ENCODE results near the gene DOK5. TPM values are rescaled to one million over a fixed set of nuclear protein-coding genes. Genes with fewer than 3 reads are reported as not detected.

DOK5 gene
- total RNA-seq, 1 donor from 2014 or later = not detected

GRCh38 chr20:54678253-54678652, 202.9 kb downstream of the DOK5 start:
- H3K27ac ChIP-seq = no peak overlapping the region
- no peaks in the 10 kb centered on the region for H3K36me3 ChIP-seq
- no peak overlapping the region for H3K4me3 ChIP-seq
- H3K4me1 ChIP-seq = no peaks in the 10 kb centered on the region
- TF ChIP-seq, protein P1, sequence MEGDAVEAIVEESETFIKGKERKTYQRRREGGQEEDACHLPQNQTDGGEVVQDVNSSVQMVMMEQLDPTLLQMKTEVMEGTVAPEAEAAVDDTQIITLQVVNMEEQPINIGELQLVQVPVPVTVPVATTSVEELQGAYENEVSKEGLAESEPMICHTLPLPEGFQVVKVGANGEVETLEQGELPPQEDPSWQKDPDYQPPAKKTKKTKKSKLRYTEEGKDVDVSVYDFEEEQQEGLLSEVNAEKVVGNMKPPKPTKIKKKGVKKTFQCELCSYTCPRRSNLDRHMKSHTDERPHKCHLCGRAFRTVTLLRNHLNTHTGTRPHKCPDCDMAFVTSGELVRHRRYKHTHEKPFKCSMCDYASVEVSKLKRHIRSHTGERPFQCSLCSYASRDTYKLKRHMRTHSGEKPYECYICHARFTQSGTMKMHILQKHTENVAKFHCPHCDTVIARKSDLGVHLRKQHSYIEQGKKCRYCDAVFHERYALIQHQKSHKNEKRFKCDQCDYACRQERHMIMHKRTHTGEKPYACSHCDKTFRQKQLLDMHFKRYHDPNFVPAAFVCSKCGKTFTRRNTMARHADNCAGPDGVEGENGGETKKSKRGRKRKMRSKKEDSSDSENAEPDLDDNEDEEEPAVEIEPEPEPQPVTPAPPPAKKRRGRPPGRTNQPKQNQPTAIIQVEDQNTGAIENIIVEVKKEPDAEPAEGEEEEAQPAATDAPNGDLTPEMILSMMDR (IDR thresholded peaks at IDR 0.05) = no peak
- intact Hi-C loops (cut with DNase I) = no loop called here
- no peaks in the 10 kb centered on the region for H3K9me3 ChIP-seq
- DNase-seq (ENCODE audit: low spot score in 2 of 2) = no peak
- H3K27me3 ChIP-seq = no peaks in the 10 kb centered on the region

DNA sequence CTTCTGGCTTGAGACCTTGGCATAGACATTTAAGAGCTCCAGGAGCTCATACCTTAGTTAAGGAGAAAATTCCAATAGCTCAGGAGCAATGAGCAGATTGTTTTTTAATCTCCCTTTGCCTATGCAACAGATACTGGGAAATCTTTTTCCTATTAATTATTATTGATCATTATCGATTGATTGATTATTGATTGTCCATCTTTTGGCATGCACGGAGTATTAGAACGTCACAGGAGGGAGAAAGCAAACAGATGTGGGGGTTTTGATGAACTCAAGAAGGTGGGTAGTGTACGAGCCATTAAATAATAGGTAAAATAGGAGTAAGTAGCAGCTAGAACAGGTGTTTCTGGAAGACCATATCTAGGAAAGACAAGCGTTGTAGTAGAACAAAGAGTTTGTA, 205.0 kb downstream of the DOK5 start:
- Histone ChIP-seq H3K27me3 (no peaks in the 10 kb centered on the region), H3K27ac (no peak overlapping the region), H3K9me3 (no peaks in the 10 kb centered on the region), H3K36me3 (no peaks in the 10 kb centered on the region), H3K4me3 (no peak overlapping the region), H3K4me1 (no peaks in the 10 kb centered on the region)
- intact Hi-C loops (cut with DNase I) = no loop called here
- DNase-seq (ENCODE audit: low spot score in 2 of 2) = no peak
- TF ChIP-seq, protein P1 (IDR thresholded peaks at IDR 0.05) = no peak

DNA sequence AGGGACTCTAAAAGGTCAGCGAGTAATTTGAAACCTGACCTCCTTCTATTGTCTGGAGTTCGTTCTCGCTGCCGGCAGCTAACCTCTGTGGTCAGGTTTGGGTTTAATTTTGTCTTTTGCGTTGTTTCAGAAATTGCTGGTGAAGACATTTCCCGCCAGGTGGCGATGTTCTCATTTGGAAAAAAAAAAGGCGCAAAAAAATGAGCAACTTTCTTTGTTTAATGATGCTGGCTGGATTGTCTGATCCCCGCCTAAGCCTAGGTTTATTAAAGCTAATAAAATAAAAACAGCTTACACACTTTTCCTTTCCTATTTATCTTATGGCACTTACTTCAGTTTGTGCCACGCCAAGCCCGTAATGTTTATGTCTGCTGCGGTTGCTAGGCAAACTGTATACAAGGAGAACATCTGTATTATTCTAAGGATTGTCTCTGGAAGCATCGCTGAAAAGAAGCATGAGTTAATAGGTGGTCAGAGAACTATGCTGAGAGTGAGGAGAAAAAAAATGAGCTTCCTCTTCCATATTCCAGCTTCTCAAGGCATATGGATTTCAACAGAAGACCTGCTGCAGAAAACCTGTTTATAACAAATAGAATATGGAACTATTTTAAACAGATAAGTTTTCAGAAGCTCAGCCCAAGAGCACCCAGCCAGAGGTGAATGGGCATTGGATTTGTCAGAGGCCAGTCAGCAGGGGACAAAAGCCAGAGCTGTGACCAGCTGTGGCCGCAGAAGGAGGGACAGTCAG, 205.7 kb downstream of the DOK5 start:
- TF ChIP-seq, protein P1 (IDR thresholded peaks at IDR 0.05) = peak in 2 of 3 experiments; percentile 34 to 46

DNA sequence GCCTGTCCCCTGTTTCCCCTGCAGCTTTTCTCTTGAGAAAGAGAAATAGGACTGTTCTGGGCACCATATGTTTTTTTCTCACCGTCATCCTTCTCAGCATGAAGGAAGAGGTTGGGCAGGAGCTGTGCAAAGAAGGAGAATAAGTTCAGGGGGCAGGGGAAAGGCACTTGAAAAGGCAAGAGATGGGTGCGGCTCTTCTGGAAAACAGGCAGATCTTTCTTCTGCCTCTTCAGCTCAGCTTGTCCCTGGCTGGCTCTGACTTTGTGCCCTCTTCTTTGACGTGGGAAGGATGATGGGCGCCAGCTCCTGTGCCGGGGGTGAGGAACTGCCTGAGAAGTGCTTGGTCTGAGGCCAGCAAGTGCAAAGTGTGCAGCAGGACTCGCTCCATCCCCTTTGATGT, 206.5 kb downstream of the DOK5 start:
- TF ChIP-seq, protein P1 (IDR thresholded peaks at IDR 0.05) = no peak

More for the DNA sequence above, 205.7 kb downstream of the DOK5 start:
- H3K27ac ChIP-seq = no peak overlapping the region
- no peak for DNase-seq (ENCODE audit: low spot score in 2 of 2)
- H3K36me3 ChIP-seq = no peaks in the 10 kb centered on the region
- intact Hi-C loops (cut with DNase I) = no loop called here
- no peaks in the 10 kb centered on the region for H3K4me1 ChIP-seq
- H3K4me3 ChIP-seq = no peak overlapping the region
- H3K9me3 ChIP-seq = no peaks in the 10 kb centered on the region
- H3K27me3 ChIP-seq = no peaks in the 10 kb centered on the region

GRCh38 chr20:54688476-54688875, 213.1 kb downstream of the DOK5 start:
- Histone ChIP-seq H3K36me3 (no peaks in the 10 kb centered on the region), H3K9me3 (no peaks in the 10 kb centered on the region), H3K4me1 (no peaks in the 10 kb centered on the region), H3K27ac (no peak overlapping the region), H3K27me3 (no peaks in the 10 kb centered on the region), H3K4me3 (no peak overlapping the region)
- no peak for DNase-seq (ENCODE audit: low spot score in 2 of 2)
- TF ChIP-seq, protein P1 (IDR thresholded peaks at IDR 0.05) = no peak
- intact Hi-C loops (cut with DNase I) = no loop called here

More for the DNA sequence above, 206.5 kb downstream of the DOK5 start:
- Histone ChIP-seq H3K36me3 (no peaks in the 10 kb centered on the region), H3K27ac (no peak overlapping the region), H3K9me3 (no peaks in the 10 kb centered on the region), H3K4me3 (no peak overlapping the region), H3K27me3 (no peaks in the 10 kb centered on the region), H3K4me1 (no peaks in the 10 kb centered on the region)
- no peak for DNase-seq (ENCODE audit: low spot score in 2 of 2)
- intact Hi-C loops (cut with DNase I) = no loop called here
